HEK293 (cell line): ENCODE measurements around the gene ARHGDIA.

ENCODE experiments used
- BCL11B ChIP-seq: fragments of 450-650 bp; formaldehyde crosslinking; IDR thresholded peaks from 2 replicates; pipeline ENCODE4 v1.5.1; 2016; ENCODE audit warnings: low read depth, missing biosample characterization, missing genetic modification characterization
- KLF9 ChIP-seq: fragments of 450-650 bp; formaldehyde crosslinking; IDR thresholded peaks from 2 replicates; pipeline ENCODE4 v1.5.1; 2016; ENCODE audit warnings: missing biosample characterization, missing genetic modification characterization, low read depth
- REPIN1 ChIP-seq: fragments of 450-650 bp; formaldehyde crosslinking; IDR thresholded peaks from 2 replicates; pipeline ENCODE4 v1.5.1; 2017; ENCODE audit warnings: missing biosample characterization, missing genetic modification characterization, low read depth
- SP3 ChIP-seq: fragments of 450-650 bp; formaldehyde crosslinking; IDR thresholded peaks from 2 replicates; pipeline ENCODE4 v1.5.1; 2016; ENCODE audit warnings: missing biosample characterization, missing genetic modification characterization
- SP7 ChIP-seq: fragments of 450-650 bp; formaldehyde crosslinking; IDR thresholded peaks from 2 replicates; pipeline ENCODE4 v1.5.1; 2016; ENCODE audit warnings: missing biosample characterization, missing genetic modification characterization
- ZFHX2 ChIP-seq: fragments of 450-650 bp; formaldehyde crosslinking; conservative IDR thresholded peaks from 2 replicates; pipeline ENCODE4 v1.5.1; 2016; ENCODE audit warnings: missing biosample characterization, missing genetic modification characterization
- ZNF133 ChIP-seq: fragments of 450-650 bp; formaldehyde crosslinking; IDR thresholded peaks from 2 replicates; pipeline ENCODE4 v1.5.1; 2016; ENCODE audit warnings: missing biosample characterization, missing genetic modification characterization
- ZNF155 ChIP-seq: fragments of 450-650 bp; formaldehyde crosslinking; IDR thresholded peaks from 2 replicates; pipeline ENCODE4 v1.5.1; 2016; ENCODE audit warnings: missing biosample characterization, missing genetic modification characterization
- ZNF184 ChIP-seq: fragments of 450-650 bp; IDR thresholded peaks from 2 replicates; pipeline ENCODE4 v1.5.1; 2018; ENCODE audit warnings: missing biosample characterization, mild to moderate bottlenecking, missing genetic modification characterization
- ZNF211 ChIP-seq: fragments of 450-650 bp; formaldehyde crosslinking; IDR thresholded peaks from 2 replicates; pipeline ENCODE4 v1.5.1; 2016; ENCODE audit warnings: low read depth, missing biosample characterization, missing genetic modification characterization
- ZNF24 ChIP-seq: fragments of 450-650 bp; formaldehyde crosslinking; IDR thresholded peaks from 2 replicates; pipeline ENCODE4 v1.5.1; 2016; ENCODE audit warnings: missing biosample characterization, missing genetic modification characterization
- ZNF423 ChIP-seq: fragments of 450-650 bp; formaldehyde crosslinking; IDR thresholded peaks from 2 replicates; pipeline ENCODE4 v1.5.1; 2016; ENCODE audit warnings: missing biosample characterization, missing genetic modification characterization
- ZNF561 ChIP-seq: fragments of 450-650 bp; IDR thresholded peaks from 2 replicates; pipeline ENCODE4 v1.5.1; 2018; ENCODE audit warnings: missing biosample characterization, missing genetic modification characterization, borderline replicate concordance
- ZNF596 ChIP-seq: fragments of 450-650 bp; IDR thresholded peaks from 2 replicates; pipeline ENCODE4 v1.5.0; 2018; ENCODE audit warnings: missing biosample characterization, mild to moderate bottlenecking, missing genetic modification characterization, moderate library complexity
- ZNF626 ChIP-seq: fragments of 450-650 bp; sonication (Bioruptor Pico); formaldehyde crosslinking; IDR thresholded peaks from 2 replicates; pipeline ENCODE4 v1.5.1; 2018; ENCODE audit warnings: missing biosample characterization, missing genetic modification characterization, inconsistent platforms
- ZNF654 ChIP-seq: fragments of 450-650 bp; formaldehyde crosslinking; IDR thresholded peaks from 2 replicates; pipeline ENCODE4 v1.5.1; 2016; ENCODE audit warnings: low read depth, missing biosample characterization, missing genetic modification characterization
- ZNF664 ChIP-seq: fragments of 450-650 bp; formaldehyde crosslinking; IDR thresholded peaks from 2 replicates; pipeline ENCODE4 v1.5.1; 2016; ENCODE audit warnings: missing biosample characterization, missing genetic modification characterization
- ZNF830 ChIP-seq: fragments of 450-650 bp; IDR thresholded peaks from 2 replicates; pipeline ENCODE4 v1.5.0; 2018; ENCODE audit warnings: missing biosample characterization, missing genetic modification characterization, low read depth, mild to moderate bottlenecking, moderate library complexity
- TF ChIP-seq, protein P1 (sequence below): fragments of 450-650 bp; formaldehyde crosslinking; IDR thresholded peaks from 2 replicates; pipeline ENCODE4 v1.5.1; 2016; ENCODE audit warnings: missing biosample characterization, missing genetic modification characterization, borderline replicate concordance
- TF ChIP-seq, protein P2 (sequence below): fragments of 450-650 bp; formaldehyde crosslinking; IDR thresholded peaks from 2 replicates; pipeline ENCODE4 v1.5.1; 2016; ENCODE audit warnings: missing biosample characterization, missing genetic modification characterization
- TF ChIP-seq, protein P3 (sequence below): fragments of 450-650 bp; formaldehyde crosslinking; IDR thresholded peaks from 2 replicates; pipeline ENCODE4 v1.5.1; 2016; ENCODE audit warnings: missing biosample characterization, missing genetic modification characterization
- TF ChIP-seq, protein P4 (sequence below): fragments of 450-650 bp; formaldehyde crosslinking; IDR thresholded peaks from 2 replicates; pipeline ENCODE4 v1.5.1; 2016; ENCODE audit warnings: missing biosample characterization, missing genetic modification characterization
- TF ChIP-seq, protein P5 (sequence below): fragments of 450-650 bp; formaldehyde crosslinking; IDR thresholded peaks from 2 replicates; pipeline ENCODE4 v1.5.1; 2016; ENCODE audit warnings: missing biosample characterization, missing genetic modification characterization
- TF ChIP-seq, protein P6 (sequence below): fragments of 450-650 bp; formaldehyde crosslinking; IDR thresholded peaks from 2 replicates; pipeline ENCODE4 v1.5.1; 2016; ENCODE audit warnings: missing biosample characterization, missing genetic modification characterization
- TF ChIP-seq, protein P7 (sequence below): fragments of 450-650 bp; formaldehyde crosslinking; IDR thresholded peaks from 2 replicates; pipeline ENCODE4 v1.5.1; 2017; ENCODE audit warnings: missing biosample characterization, missing genetic modification characterization

ARHGDIA gene

GRCh38 chr17:81831957-81832607 lies 39.1 kb downstream of the ARHGDIA start (continued):
- peak; percentile 96 for TF ChIP-seq ZFHX2
- TF ChIP-seq KLF9 (tag by site-specific recombination), result no peak
- TF ChIP-seq, protein P1, sequence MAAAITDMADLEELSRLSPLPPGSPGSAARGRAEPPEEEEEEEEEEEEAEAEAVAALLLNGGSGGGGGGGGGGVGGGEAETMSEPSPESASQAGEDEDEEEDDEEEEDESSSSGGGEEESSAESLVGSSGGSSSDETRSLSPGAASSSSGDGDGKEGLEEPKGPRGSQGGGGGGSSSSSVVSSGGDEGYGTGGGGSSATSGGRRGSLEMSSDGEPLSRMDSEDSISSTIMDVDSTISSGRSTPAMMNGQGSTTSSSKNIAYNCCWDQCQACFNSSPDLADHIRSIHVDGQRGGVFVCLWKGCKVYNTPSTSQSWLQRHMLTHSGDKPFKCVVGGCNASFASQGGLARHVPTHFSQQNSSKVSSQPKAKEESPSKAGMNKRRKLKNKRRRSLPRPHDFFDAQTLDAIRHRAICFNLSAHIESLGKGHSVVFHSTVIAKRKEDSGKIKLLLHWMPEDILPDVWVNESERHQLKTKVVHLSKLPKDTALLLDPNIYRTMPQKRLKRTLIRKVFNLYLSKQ, result no peak
- no peak for TF ChIP-seq ZNF133 (tag by site-specific recombination)
- TF ChIP-seq, protein P2, sequence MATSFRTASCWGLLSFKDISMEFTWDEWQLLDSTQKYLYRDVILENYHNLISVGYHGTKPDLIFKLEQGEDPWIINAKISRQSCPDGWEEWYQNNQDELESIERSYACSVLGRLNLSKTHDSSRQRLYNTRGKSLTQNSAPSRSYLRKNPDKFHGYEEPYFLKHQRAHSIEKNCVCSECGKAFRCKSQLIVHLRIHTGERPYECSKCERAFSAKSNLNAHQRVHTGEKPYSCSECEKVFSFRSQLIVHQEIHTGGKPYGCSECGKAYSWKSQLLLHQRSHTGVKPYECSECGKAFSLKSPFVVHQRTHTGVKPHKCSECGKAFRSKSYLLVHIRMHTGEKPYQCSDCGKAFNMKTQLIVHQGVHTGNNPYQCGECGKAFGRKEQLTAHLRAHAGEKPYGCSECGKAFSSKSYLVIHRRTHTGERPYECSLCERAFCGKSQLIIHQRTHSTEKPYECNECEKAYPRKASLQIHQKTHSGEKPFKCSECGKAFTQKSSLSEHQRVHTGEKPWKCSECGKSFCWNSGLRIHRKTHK (tag by site-specific recombination), result no peak
- TF ChIP-seq SP3 (tag by site-specific recombination), result peak; percentile 61; the same call in 1 of the 2 replicates
- TF ChIP-seq ZNF155 (tag by site-specific recombination), result no peak
- TF ChIP-seq, protein P3, sequence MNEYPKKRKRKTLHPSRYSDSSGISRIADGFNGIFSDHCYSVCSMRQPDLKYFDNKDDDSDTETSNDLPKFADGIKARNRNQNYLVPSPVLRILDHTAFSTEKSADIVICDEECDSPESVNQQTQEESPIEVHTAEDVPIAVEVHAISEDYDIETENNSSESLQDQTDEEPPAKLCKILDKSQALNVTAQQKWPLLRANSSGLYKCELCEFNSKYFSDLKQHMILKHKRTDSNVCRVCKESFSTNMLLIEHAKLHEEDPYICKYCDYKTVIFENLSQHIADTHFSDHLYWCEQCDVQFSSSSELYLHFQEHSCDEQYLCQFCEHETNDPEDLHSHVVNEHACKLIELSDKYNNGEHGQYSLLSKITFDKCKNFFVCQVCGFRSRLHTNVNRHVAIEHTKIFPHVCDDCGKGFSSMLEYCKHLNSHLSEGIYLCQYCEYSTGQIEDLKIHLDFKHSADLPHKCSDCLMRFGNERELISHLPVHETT (tag by site-specific recombination), result no peak
- TF ChIP-seq, protein P4, sequence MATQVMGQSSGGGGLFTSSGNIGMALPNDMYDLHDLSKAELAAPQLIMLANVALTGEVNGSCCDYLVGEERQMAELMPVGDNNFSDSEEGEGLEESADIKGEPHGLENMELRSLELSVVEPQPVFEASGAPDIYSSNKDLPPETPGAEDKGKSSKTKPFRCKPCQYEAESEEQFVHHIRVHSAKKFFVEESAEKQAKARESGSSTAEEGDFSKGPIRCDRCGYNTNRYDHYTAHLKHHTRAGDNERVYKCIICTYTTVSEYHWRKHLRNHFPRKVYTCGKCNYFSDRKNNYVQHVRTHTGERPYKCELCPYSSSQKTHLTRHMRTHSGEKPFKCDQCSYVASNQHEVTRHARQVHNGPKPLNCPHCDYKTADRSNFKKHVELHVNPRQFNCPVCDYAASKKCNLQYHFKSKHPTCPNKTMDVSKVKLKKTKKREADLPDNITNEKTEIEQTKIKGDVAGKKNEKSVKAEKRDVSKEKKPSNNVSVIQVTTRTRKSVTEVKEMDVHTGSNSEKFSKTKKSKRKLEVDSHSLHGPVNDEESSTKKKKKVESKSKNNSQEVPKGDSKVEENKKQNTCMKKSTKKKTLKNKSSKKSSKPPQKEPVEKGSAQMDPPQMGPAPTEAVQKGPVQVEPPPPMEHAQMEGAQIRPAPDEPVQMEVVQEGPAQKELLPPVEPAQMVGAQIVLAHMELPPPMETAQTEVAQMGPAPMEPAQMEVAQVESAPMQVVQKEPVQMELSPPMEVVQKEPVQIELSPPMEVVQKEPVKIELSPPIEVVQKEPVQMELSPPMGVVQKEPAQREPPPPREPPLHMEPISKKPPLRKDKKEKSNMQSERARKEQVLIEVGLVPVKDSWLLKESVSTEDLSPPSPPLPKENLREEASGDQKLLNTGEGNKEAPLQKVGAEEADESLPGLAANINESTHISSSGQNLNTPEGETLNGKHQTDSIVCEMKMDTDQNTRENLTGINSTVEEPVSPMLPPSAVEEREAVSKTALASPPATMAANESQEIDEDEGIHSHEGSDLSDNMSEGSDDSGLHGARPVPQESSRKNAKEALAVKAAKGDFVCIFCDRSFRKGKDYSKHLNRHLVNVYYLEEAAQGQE, result no peak
- TF ChIP-seq, protein P5, sequence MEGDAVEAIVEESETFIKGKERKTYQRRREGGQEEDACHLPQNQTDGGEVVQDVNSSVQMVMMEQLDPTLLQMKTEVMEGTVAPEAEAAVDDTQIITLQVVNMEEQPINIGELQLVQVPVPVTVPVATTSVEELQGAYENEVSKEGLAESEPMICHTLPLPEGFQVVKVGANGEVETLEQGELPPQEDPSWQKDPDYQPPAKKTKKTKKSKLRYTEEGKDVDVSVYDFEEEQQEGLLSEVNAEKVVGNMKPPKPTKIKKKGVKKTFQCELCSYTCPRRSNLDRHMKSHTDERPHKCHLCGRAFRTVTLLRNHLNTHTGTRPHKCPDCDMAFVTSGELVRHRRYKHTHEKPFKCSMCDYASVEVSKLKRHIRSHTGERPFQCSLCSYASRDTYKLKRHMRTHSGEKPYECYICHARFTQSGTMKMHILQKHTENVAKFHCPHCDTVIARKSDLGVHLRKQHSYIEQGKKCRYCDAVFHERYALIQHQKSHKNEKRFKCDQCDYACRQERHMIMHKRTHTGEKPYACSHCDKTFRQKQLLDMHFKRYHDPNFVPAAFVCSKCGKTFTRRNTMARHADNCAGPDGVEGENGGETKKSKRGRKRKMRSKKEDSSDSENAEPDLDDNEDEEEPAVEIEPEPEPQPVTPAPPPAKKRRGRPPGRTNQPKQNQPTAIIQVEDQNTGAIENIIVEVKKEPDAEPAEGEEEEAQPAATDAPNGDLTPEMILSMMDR (tag by site-specific recombination), result peak; percentile 20; the same call in 1 of the 2 replicates
- no peak for TF ChIP-seq ZNF626 (tag by site-specific recombination)
- TF ChIP-seq ZNF664 (tag by site-specific recombination), result no peak
- TF ChIP-seq REPIN1 (tag by site-specific recombination), result no peak
- no peak for TF ChIP-seq ZNF184 (tag by site-specific recombination)
- no peak for TF ChIP-seq ZNF24
- TF ChIP-seq ZNF423, result 0 out of 2 replicates have a peak, but pooled peaks have one; percentile 16
- TF ChIP-seq ZNF561 (tag by site-specific recombination), result no peak
- TF ChIP-seq, protein P6, sequence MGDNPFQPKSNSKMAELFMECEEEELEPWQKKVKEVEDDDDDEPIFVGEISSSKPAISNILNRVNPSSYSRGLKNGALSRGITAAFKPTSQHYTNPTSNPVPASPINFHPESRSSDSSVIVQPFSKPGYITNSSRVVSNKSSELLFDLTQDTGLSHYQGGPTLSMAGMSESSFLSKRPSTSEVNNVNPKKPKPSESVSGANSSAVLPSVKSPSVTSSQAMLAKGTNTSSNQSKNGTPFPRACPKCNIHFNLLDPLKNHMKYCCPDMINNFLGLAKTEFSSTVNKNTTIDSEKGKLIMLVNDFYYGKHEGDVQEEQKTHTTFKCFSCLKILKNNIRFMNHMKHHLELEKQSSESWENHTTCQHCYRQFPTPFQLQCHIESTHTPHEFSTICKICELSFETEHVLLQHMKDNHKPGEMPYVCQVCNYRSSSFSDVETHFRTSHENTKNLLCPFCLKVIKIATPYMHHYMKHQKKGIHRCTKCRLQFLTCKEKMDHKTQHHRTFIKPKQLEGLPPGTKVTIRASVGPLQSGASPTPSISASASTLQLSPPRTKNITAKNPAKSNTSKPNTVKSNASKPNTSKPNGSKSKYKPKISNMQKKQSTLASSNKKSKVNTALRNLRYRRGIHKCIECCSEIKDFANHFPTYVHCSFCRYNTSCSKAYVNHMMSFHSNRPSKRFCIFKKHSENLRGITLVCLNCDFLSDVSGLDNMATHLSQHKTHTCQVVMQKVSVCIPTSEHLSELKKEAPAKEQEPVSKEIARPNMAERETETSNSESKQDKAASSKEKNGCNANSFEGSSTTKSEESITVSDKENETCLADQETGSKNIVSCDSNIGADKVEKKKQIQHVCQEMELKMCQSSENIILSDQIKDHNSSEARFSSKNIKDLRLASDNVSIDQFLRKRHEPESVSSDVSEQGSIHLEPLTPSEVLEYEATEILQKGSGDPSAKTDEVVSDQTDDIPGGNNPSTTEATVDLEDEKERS, result no peak
- no peak for TF ChIP-seq ZNF830 (tag by site-specific recombination)
- TF ChIP-seq ZNF211 (tag by site-specific recombination), result no peak
- TF ChIP-seq ZNF596 (tag by site-specific recombination), result no peak
- TF ChIP-seq, protein P7, sequence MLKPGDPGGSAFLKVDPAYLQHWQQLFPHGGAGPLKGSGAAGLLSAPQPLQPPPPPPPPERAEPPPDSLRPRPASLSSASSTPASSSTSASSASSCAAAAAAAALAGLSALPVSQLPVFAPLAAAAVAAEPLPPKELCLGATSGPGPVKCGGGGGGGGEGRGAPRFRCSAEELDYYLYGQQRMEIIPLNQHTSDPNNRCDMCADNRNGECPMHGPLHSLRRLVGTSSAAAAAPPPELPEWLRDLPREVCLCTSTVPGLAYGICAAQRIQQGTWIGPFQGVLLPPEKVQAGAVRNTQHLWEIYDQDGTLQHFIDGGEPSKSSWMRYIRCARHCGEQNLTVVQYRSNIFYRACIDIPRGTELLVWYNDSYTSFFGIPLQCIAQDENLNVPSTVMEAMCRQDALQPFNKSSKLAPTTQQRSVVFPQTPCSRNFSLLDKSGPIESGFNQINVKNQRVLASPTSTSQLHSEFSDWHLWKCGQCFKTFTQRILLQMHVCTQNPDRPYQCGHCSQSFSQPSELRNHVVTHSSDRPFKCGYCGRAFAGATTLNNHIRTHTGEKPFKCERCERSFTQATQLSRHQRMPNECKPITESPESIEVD, result no peak
- no peak; the same call in 1 of the 2 replicates for TF ChIP-seq SP7 (tag by site-specific recombination)
- no peak for TF ChIP-seq ZNF654 (tag by site-specific recombination)
- no peak for TF ChIP-seq BCL11B (tag by site-specific recombination)
